ENCODE data around the gene KAT8. TPM values are rescaled to one million over a fixed set of nuclear protein-coding genes. Genes with fewer than 3 reads are reported as not detected.
"Not testable (repeated sequence)": the region's sequence is repeated elsewhere in the genome, so short reads cannot be mapped to it uniquely, and the experiment has no call there.

KAT8 gene
- total and polyA plus RNA-seq, 9 donors, result 45.9 to 65.2 (median 53.2) TPM

GRCh38 chr16:31136287-31136662 is 18.8 kb downstream of the KAT8 start:
- no peak overlapping the region for H3K4me3 ChIP-seq (ENCODE audit: low read length)
- peaks cover 31% of the 10 kb centered on the region for H3K4me1 ChIP-seq (ENCODE audit: control insufficient read depth, insufficient read depth, low read length)
- no peaks in the 10 kb centered on the region for H3K9me3 ChIP-seq (replicated peaks; ENCODE audit: control insufficient read depth, low read depth, low read length)
- H3K27me3 ChIP-seq (ENCODE audit: control insufficient read depth, insufficient read depth, low read length), result peaks cover 2% of the 10 kb centered on the region
- WGBS (ENCODE audit: insufficient coverage), result no CpG with 5 or more reads among the region's 6 CpGs
- no peak overlapping the region for H3K27ac ChIP-seq (ENCODE audit: low read length)
- no peak for DNase-seq
- peaks cover 18% of the 10 kb centered on the region for H3K36me3 ChIP-seq (ENCODE audit: control insufficient read depth, insufficient read depth, low read length)

- H3K27ac ChIP-seq (ENCODE audit: low read length); H3K9me3 ChIP-seq (replicated peaks; ENCODE audit: control insufficient read depth, low read depth, low read length); H3K27me3 ChIP-seq (ENCODE audit: control insufficient read depth, insufficient read depth, low read length); H3K4me3 ChIP-seq (ENCODE audit: low read length); DNase-seq: not testable (repeated sequence)
- WGBS (ENCODE audit: insufficient coverage), result 88% methylated on average over 11 of the region's 20 CpGs
- H3K36me3 ChIP-seq (ENCODE audit: control insufficient read depth, insufficient read depth, low read length), result peaks cover 11% of the 10 kb centered on the region
- peaks cover 37% of the 10 kb centered on the region for H3K4me1 ChIP-seq (ENCODE audit: control insufficient read depth, insufficient read depth, low read length)
Measured at GRCh38 chr16:31136822-31137499, 19.5 kb downstream of the KAT8 start.

- H3K4me3 ChIP-seq (ENCODE audit: low read length), result no peak overlapping the region
- WGBS (ENCODE audit: insufficient coverage), result 49% methylated on average over 23 of the region's 27 CpGs
- peaks cover 2% of the 10 kb centered on the region for H3K27me3 ChIP-seq (ENCODE audit: control insufficient read depth, insufficient read depth, low read length)
- H3K4me1 ChIP-seq (ENCODE audit: control insufficient read depth, insufficient read depth, low read length), result peaks cover 40% of the 10 kb centered on the region
- no peak for DNase-seq
- H3K9me3 ChIP-seq (replicated peaks; ENCODE audit: control insufficient read depth, low read depth, low read length), result no peaks in the 10 kb centered on the region
- H3K36me3 ChIP-seq (ENCODE audit: control insufficient read depth, insufficient read depth, low read length), result no peaks in the 10 kb centered on the region
- H3K27ac ChIP-seq (ENCODE audit: low read length), result no peak overlapping the region
Measured at GRCh38 chr16:31138621-31139578, 21.4 kb downstream of the KAT8 start.

GRCh38 chr16:31141071-31141469 is 23.6 kb downstream of the KAT8 start:
- H3K4me1 ChIP-seq (ENCODE audit: control insufficient read depth, insufficient read depth, low read length), result peaks cover 26% of the 10 kb centered on the region
- peak overlapping the region; percentile 93 for H3K27ac ChIP-seq (ENCODE audit: low read length)
- 52% methylated on average over 3 of the region's 9 CpGs for WGBS (ENCODE audit: insufficient coverage)
- DNase-seq; H3K27me3 ChIP-seq (ENCODE audit: control insufficient read depth, insufficient read depth, low read length); H3K36me3 ChIP-seq (ENCODE audit: control insufficient read depth, insufficient read depth, low read length); H3K4me3 ChIP-seq (ENCODE audit: low read length); H3K9me3 ChIP-seq (replicated peaks; ENCODE audit: control insufficient read depth, low read depth, low read length): not testable (repeated sequence)

- 22% methylated on average over 7 of the region's 10 CpGs for WGBS (ENCODE audit: insufficient coverage)
- H3K4me1 ChIP-seq (ENCODE audit: control insufficient read depth, insufficient read depth, low read length), result peaks cover 26% of the 10 kb centered on the region
- peak; percentile 92 for DNase-seq
- H3K27ac ChIP-seq (ENCODE audit: low read length), result peak overlapping the region; percentile 93
- peaks cover 11% of the 10 kb centered on the region for H3K27me3 ChIP-seq (ENCODE audit: control insufficient read depth, insufficient read depth, low read length)
- H3K36me3 ChIP-seq (ENCODE audit: control insufficient read depth, insufficient read depth, low read length), result no peaks in the 10 kb centered on the region
- no peaks in the 10 kb centered on the region for H3K9me3 ChIP-seq (replicated peaks; ENCODE audit: control insufficient read depth, low read depth, low read length)
- peak overlapping the region; percentile 39 for H3K4me3 ChIP-seq (ENCODE audit: low read length)
Measured at GRCh38 chr16:31141489-31142108, 24.1 kb downstream of the KAT8 start.

- H3K4me3 ChIP-seq (ENCODE audit: low read length), result peak overlapping the region; percentile 39
- H3K36me3 ChIP-seq (ENCODE audit: control insufficient read depth, insufficient read depth, low read length), result no peaks in the 10 kb centered on the region
- DNase-seq, result peak; percentile 99
- peaks cover 18% of the 10 kb centered on the region for H3K27me3 ChIP-seq (ENCODE audit: control insufficient read depth, insufficient read depth, low read length)
- 3% methylated on average over 89 of the region's 89 CpGs for WGBS (ENCODE audit: insufficient coverage)
- H3K4me1 ChIP-seq (ENCODE audit: control insufficient read depth, insufficient read depth, low read length), result peaks cover 26% of the 10 kb centered on the region
- H3K9me3 ChIP-seq (replicated peaks; ENCODE audit: control insufficient read depth, low read depth, low read length), result no peaks in the 10 kb centered on the region
- peak overlapping the region; percentile 93 for H3K27ac ChIP-seq (ENCODE audit: low read length)
Measured at GRCh38 chr16:31142109-31143010, 24.9 kb downstream of the KAT8 start.

GRCh38 chr16:31143011-31143693 is 25.7 kb downstream of the KAT8 start:
- Histone ChIP-seq H3K27ac (ENCODE audit: low read length) (no peak overlapping the region), H3K4me1 (ENCODE audit: control insufficient read depth, insufficient read depth, low read length) (peaks cover 26% of the 10 kb centered on the region), H3K9me3 (replicated peaks; ENCODE audit: control insufficient read depth, low read depth, low read length) (no peaks in the 10 kb centered on the region), H3K27me3 (ENCODE audit: control insufficient read depth, insufficient read depth, low read length) (peaks cover 25% of the 10 kb centered on the region), H3K36me3 (ENCODE audit: control insufficient read depth, insufficient read depth, low read length) (no peaks in the 10 kb centered on the region), H3K4me3 (ENCODE audit: low read length) (no peak overlapping the region)
- no peak for DNase-seq
- 41% methylated on average over 11 of the region's 22 CpGs for WGBS (ENCODE audit: insufficient coverage)

- Histone ChIP-seq H3K27ac (ENCODE audit: low read length) (no peak overlapping the region), H3K27me3 (ENCODE audit: control insufficient read depth, insufficient read depth, low read length) (peaks cover 30% of the 10 kb centered on the region), H3K4me3 (ENCODE audit: low read length) (no peak overlapping the region), H3K9me3 (replicated peaks; ENCODE audit: control insufficient read depth, low read depth, low read length) (no peaks in the 10 kb centered on the region), H3K36me3 (ENCODE audit: control insufficient read depth, insufficient read depth, low read length) (no peaks in the 10 kb centered on the region), H3K4me1 (ENCODE audit: control insufficient read depth, insufficient read depth, low read length) (peaks cover 23% of the 10 kb centered on the region)
- WGBS (ENCODE audit: insufficient coverage), result 83% methylated on average over 7 of the region's 8 CpGs
- no peak for DNase-seq
Measured at GRCh38 chr16:31143694-31144148, 26.3 kb downstream of the KAT8 start.

GRCh38 chr16:31144418-31144817 is 27.0 kb downstream of the KAT8 start:
- Histone ChIP-seq H3K27me3 (ENCODE audit: control insufficient read depth, insufficient read depth, low read length) (peaks cover 37% of the 10 kb centered on the region), H3K4me1 (ENCODE audit: control insufficient read depth, insufficient read depth, low read length) (peaks cover 19% of the 10 kb centered on the region)
- H3K9me3 ChIP-seq (replicated peaks; ENCODE audit: control insufficient read depth, low read depth, low read length); H3K36me3 ChIP-seq (ENCODE audit: control insufficient read depth, insufficient read depth, low read length); H3K4me3 ChIP-seq (ENCODE audit: low read length); H3K27ac ChIP-seq (ENCODE audit: low read length); DNase-seq: not testable (repeated sequence)
- 83% methylated on average over 4 of the region's 7 CpGs for WGBS (ENCODE audit: insufficient coverage)
